ENCODE measurements around the gene HECW1. TPM values are rescaled to one million over a fixed set of nuclear protein-coding genes. Genes with fewer than 3 reads are reported as not detected.

Gene HECW1
- total RNA-seq, 1 experiment from 2014 or later = 0.77 TPM

- intact Hi-C loops (cut with micrococcal nuclease; ENCODE audit: unreplicated experiment) = no loop called here
- TF ChIP-seq REST (IDR thresholded peaks at IDR 0.05; ENCODE audit: insufficient read depth in 1 of 2, low read depth in 2 of 2, low read length in 1 of 2) (no peak), SIN3A (IDR thresholded peaks at IDR 0.05; ENCODE audit: borderline replicate concordance, insufficient read depth, low read depth, low read length) (no peak), TCF7L2 (IDR thresholded peaks at IDR 0.05; ENCODE audit: low read depth, low read length) (no peak), POLR2AphosphoS5 (IDR thresholded peaks at IDR 0.05; ENCODE audit: low read depth, low read length) (no peak)
- TF ChIP-seq, protein P1, sequence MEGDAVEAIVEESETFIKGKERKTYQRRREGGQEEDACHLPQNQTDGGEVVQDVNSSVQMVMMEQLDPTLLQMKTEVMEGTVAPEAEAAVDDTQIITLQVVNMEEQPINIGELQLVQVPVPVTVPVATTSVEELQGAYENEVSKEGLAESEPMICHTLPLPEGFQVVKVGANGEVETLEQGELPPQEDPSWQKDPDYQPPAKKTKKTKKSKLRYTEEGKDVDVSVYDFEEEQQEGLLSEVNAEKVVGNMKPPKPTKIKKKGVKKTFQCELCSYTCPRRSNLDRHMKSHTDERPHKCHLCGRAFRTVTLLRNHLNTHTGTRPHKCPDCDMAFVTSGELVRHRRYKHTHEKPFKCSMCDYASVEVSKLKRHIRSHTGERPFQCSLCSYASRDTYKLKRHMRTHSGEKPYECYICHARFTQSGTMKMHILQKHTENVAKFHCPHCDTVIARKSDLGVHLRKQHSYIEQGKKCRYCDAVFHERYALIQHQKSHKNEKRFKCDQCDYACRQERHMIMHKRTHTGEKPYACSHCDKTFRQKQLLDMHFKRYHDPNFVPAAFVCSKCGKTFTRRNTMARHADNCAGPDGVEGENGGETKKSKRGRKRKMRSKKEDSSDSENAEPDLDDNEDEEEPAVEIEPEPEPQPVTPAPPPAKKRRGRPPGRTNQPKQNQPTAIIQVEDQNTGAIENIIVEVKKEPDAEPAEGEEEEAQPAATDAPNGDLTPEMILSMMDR (IDR thresholded peaks at IDR 0.05) = no peak
- Histone ChIP-seq H3K4me1 (ENCODE audit: control insufficient read depth, insufficient read depth, low read length) (no peaks in the 10 kb centered on the region), H3K4me3 (ENCODE audit: low read depth in 2 of 2, low read length in 2 of 2) (no peak overlapping the region), H3K9me3 (ENCODE audit: control insufficient read depth, insufficient read depth, low read depth, low read length) (no peaks in the 10 kb centered on the region), H3K27me3 (ENCODE audit: control insufficient read depth, insufficient read depth, low read length) (peaks cover 9% of the 10 kb centered on the region), H3K36me3 (ENCODE audit: control insufficient read depth, insufficient read depth, low read length) (no peaks in the 10 kb centered on the region), H3K27ac (ENCODE audit: low read length) (no peak overlapping the region)
- BruUV-seq (replicated peaks) = no TSS peak
- in situ Hi-C loops (cut with HindIII; ENCODE audit: low pct_unique_long_range_greater_than_20kb, low sequenced_read_pairs) = no loop called here
- CTCF ChIA-PET = no interaction called here
- POLR2A ChIA-PET = no interaction called here
- no peak for ATAC-seq
- no peak for DNase-seq (ENCODE audit: low read depth, low spot score)
Observed at GRCh38 chr7:43536773-43537172, 424.3 kb downstream of the HECW1 start.

GRCh38 chr7:43537765-43538403, 425.4 kb downstream of the HECW1 start:
- Histone ChIP-seq H3K4me1 (ENCODE audit: control insufficient read depth, insufficient read depth, low read length) (no peaks in the 10 kb centered on the region), H3K36me3 (ENCODE audit: control insufficient read depth, insufficient read depth, low read length) (no peaks in the 10 kb centered on the region), H3K27ac (ENCODE audit: low read length) (no peak overlapping the region), H3K27me3 (ENCODE audit: control insufficient read depth, insufficient read depth, low read length) (peaks cover 9% of the 10 kb centered on the region), H3K4me3 (ENCODE audit: low read depth in 2 of 2, low read length in 2 of 2) (no peak overlapping the region), H3K9me3 (ENCODE audit: control insufficient read depth, insufficient read depth, low read depth, low read length) (no peaks in the 10 kb centered on the region)
- intact Hi-C loops (cut with micrococcal nuclease; ENCODE audit: unreplicated experiment) (no loop called here), in situ Hi-C loops (cut with HindIII; ENCODE audit: low pct_unique_long_range_greater_than_20kb, low sequenced_read_pairs) (no loop called here)
- ChIA-PET POLR2A (no interaction called here), CTCF (no interaction called here)
- ATAC-seq (no peak), DNase-seq (ENCODE audit: low read depth, low spot score) (no peak)
- BruUV-seq (replicated peaks) = no TSS peak
- TF ChIP-seq, protein P1 (IDR thresholded peaks at IDR 0.05) = no peak
- no peak for TF ChIP-seq SIN3A (IDR thresholded peaks at IDR 0.05; ENCODE audit: borderline replicate concordance, insufficient read depth, low read depth, low read length)
- no peak for TF ChIP-seq REST (IDR thresholded peaks at IDR 0.05; ENCODE audit: insufficient read depth in 1 of 2, low read depth in 2 of 2, low read length in 1 of 2)
- TF ChIP-seq POLR2AphosphoS5 (IDR thresholded peaks at IDR 0.05; ENCODE audit: low read depth, low read length) = no peak
- TF ChIP-seq TCF7L2 (IDR thresholded peaks at IDR 0.05; ENCODE audit: low read depth, low read length) = no peak
